Anterior cingulate cortex (tissue), 58 donors: ENCODE measurements around the gene ZNF879.

Experiments
- DNase-seq, 58 donors: peaks; one replicate each; lab custom pipeline; 2025; lab: John Stamatoyannopoulos, UW

Gene ZNF879

DNA sequence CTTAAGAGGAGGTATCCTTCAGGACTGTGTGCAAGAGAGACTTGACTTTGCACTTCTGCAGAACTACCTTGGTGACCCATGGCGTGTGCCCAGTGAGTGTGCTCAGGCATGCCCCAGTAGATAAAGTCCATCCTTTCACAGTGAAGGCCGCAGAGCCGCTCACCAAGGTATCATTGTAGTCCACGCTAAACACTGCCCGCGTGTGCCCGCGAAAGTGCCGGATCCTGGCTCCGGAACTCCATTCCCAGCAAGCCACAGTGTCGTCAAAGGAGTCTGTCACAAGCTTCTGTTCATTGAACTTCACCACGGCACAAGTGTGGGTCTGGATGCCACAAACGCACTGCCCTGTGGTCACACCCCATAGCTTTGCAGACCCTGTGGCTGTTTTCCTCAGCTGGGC is 25.2 kb upstream of the ZNF879 start:
- no peak for DNase-seq

DNA sequence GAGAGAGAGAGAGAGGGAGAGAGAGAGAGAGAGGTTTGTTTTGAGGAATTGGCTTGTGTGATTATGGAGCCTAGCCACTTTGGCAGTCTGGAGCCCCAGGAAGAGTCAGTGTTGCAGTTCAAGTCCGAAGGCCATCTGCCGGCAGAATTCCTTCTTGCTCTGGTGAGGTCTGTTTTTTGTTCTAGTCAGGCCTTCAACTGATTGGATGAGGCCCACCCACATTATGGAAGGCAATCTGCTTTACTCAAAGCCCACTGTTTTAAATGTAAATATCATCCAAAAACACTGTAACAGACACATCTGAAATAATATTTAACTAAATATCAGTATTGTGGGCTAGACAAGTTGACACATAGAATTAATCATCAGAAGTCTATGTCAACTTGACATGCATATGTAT is 17.0 kb upstream of the ZNF879 start:
- DNase-seq: no peak

DNA sequence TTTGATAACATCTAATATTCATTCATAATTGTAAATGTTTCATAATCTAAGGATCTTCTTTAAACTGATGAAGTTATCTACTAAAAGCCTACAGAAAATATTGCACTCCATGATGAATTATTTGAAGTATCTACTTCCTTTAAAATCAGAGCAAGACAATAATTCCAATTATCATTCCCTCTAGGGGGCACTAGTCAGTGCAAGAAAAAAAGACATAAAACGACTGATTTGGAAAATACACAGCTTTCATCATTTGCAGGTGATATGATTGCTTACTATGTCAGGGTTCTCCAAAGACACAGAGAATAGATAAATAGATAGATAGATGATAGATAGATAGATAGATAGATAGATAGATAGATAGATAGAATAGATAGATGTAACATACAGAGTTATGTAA is 14.9 kb upstream of the ZNF879 start:
- no peak for DNase-seq

GRCh38 chr5:179033004-179033580 is 9.5 kb downstream of the ZNF879 start:
- DNase-seq: no peak

GRCh38 chr5:179044765-179045164 is 21.2 kb downstream of the ZNF879 start:
- DNase-seq: no peak

DNA sequence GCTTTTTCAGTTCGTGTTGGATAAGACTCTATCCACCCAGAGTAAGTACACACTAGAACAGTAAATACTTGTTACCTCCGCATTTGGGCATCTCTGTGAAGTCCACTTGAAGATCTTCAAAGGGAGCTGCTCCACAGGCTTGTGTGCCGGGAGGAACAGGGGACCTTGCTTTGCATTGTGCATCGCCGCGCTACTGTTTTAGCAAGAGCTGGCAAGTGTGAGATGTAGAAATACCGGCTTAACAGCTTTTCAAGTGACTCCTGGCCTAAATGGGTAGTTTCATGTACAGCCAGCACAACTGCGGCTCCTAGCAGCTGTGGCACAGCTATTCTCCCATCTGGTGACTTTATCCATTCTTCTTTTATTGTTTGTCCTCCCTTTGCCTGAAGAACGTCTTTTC is 28.2 kb downstream of the ZNF879 start:
- DNase-seq: no peak

- DNase-seq: no peak
Observed at GRCh38 chr5:179054036-179054785, 30.6 kb downstream of the ZNF879 start.

DNA sequence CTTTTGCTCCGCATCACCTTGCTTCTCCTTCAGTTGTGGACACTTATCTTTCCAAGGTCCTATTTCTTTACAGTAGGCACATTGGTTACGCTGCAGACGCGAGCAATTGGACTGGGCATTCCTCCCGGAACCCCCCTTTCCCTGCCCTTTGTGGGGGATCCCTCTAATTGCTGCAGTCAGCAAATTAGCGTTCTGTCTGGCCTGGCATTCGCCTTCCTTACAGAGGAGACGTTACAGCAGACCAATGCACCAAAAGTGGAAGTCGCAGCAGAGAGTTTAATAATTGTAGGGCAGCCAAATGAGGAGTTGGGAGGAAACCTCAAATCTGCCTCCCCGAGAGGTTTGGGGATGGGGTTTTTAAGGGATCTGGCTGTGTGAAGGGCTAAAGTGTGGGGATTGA is 31.3 kb downstream of the ZNF879 start:
- no peak for DNase-seq

DNA sequence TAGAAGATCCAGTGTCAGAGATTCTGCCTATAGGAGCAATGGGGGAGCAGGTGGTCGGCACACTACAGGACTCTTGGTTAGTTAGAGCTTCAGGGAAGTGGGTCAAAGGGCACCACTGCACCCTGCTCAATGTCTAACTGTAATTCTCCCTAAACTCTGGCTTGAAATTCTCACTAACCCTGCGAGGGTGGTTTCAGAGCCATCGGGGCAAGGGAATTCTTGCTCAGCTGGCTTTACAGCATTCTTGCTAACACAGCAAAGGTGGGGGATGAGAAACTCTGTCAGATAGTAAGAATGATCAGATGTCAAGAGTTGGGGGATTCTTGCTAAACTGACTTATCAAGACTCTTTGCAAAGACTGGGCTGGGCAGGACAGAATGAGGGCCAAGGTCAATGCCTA is 31.8 kb downstream of the ZNF879 start:
- no peak for DNase-seq

GRCh38 chr5:179055841-179056240 is 32.2 kb downstream of the ZNF879 start:
- DNase-seq: no peak

DNA sequence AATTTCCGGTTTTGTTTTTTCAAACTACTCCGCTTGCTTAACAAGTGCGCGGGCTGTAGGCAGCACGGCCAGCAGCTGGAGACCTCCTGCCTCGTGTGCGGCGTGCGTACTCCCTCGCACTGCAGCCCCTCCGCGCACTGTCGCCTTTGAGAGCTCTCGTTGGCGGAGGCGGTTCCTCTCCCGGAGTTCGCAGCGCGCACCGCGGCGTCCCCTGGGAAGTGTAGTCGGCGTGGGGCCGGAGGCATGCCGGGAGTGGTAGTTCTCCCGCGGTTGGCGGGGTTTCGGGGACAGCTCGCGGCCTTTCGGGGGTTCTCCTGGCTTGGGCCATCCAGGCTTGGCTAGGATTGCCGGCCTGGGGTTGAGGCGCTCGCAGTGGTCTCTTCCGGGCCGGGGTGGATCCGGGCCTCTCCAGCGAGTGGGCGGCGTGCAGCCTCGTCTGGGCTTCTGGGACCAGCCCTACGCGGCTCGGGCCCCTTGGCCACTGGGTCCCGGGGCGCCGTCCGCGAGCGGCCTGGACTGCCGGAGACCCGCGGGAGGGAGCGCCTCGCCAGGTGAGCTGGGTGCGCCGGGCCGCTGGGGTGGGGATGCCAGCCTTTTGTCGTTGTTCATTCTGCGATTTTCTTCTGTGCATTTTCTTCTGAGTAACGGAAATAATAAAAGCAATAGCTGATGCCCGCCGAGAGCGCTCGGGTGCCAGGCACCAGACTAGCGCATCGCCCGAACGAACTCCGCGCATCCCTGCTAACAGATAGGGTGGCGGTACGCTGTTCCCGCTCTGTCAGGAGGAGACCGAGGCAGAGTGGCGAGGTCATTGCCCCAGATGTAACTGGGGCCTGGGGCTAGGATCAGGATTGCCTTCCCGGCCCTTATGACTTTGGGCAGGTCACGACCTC is 36.8 kb downstream of the ZNF879 start, which contains the start of gene ZNF354C:
ZNF354C (plus strand) TSS at position 258 of the 893 bp plus-strand sequence. CDS start 1,696 bp downstream, outside the sequence.
- DNase-seq: peak; percentile 26 to 89 (median 76)

DNA sequence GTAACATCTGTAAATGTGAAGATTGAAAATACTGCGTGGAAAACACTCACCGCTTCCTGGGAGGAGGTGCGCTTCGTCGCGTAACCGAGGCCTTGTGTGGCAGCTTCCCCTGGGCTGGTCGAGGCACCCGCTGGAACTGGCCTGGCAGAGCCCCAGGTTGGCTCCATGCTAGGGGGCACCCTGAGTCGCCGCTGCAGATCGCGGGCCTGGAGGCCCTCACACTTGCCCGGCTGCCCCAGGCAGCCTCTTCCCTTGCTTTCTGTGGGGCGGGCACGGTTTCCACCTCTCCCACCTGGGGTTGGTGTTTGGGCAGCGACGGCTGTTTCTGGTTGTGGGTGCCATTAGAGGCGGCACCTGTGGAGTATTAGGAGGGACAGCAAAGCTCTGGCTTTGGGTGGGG is 37.4 kb downstream of the ZNF879 start:
- DNase-seq: no peak

DNA sequence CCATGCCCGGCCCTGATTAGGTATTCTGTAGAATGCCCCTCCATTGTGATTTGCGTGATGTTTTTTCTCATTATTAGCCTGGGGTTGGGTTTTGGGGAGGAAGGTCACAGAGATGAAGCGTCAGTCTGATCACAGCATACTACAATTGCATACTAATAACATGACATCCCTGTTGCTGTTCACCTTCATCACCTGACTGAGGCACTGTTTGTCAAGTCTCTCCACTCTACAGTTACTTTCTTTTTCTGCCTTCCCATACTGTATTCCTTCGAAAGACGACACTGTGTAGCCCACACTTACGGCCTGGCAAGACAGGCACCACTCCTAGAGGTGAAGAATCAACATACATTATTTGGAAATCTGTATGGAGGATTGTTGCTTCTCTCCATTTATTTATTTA is 42.1 kb downstream of the ZNF879 start:
- DNase-seq: no peak

GRCh38 chr5:179079165-179079987 is 55.8 kb downstream of the ZNF879 start:
- DNase-seq: no peak

DNA sequence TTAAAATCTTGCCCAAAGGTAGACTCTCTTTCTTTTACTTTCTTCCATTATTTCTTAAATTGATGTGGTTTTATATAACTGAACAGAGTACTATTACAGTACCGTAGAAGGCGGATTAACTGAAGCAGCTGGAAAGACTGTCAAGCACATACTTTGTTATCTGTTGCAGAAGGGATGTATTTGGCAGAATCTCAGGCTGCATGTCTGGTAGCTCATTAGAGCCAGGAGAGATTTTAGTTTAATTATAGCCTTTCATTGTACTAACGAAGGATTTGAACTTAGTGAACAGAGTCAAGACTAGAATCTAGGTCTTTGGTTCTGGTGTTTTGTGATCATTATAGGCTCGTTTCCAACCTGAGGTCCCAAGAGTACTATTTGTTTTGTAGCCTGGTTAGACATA is 57.1 kb downstream of the ZNF879 start:
- no peak for DNase-seq
